Panc1 (cell line): Measurements from ENCODE around the gene UBE2L3. TPM values are rescaled to one million over a fixed set of nuclear protein-coding genes. Genes with fewer than 3 reads are reported as not detected.

Experiments
- ATAC-seq: fragments of 200-7000 bp; cut with Tn5 transposase; 2 replicates; pipeline ENCODE4 v1.9.1; 2020; ENCODE audit warnings: mild to moderate bottlenecking, moderate library complexity
- BruUV-seq: library from RNA; stranded (reverse); fragments of 400-500 nt; replicated peaks from 2 replicates; lab custom pipeline; 2021; lab: Mats Ljungman, UMichigan
- CTCF ChIA-PET: fragments of 300-600 bp; sonication (Branson Sonifier 250); formaldehyde crosslinking; loops from one replicate; lab custom pipeline; 2022; ENCODE audit warnings: antibody characterized with exemption; lab: Charles Lee
- POLR2A ChIA-PET: fragments of 300-600 bp; sonication (Branson Sonifier 250); formaldehyde crosslinking; loops from one replicate; lab custom pipeline; 2022; ENCODE audit warnings: antibody characterized with exemption; lab: Charles Lee
- DNase-seq: peaks from one replicate; pipeline ENCODE4 v3.0.0-alpha.2; 2010; ENCODE audit warnings: low read depth, low spot score
- H3K27ac ChIP-seq: 2 replicates; pipeline ENCODE4 v1.5.1; 2011; ENCODE audit warnings: mild to moderate bottlenecking, low read length, inconsistent platforms
- H3K27me3 ChIP-seq: fragments of 200-500 bp; sonication (Bioruptor generic); 2 replicates; pipeline ENCODE4 v1.6.0; 2014; ENCODE audit warnings: low read length, inconsistent platforms; ENCODE audit not compliant: control insufficient read depth, insufficient read depth
- H3K36me3 ChIP-seq: fragments of 200-500 bp; sonication (Bioruptor generic); 2 replicates; pipeline ENCODE4 v1.5.1; 2014; ENCODE audit warnings: inconsistent platforms, mild to moderate bottlenecking, low read length, moderate library complexity; ENCODE audit not compliant: control insufficient read depth, insufficient read depth
- H3K4me1 ChIP-seq: 2 replicates; pipeline ENCODE4 v1.5.1; 2011; ENCODE audit warnings: inconsistent platforms, mild to moderate bottlenecking, low read length, moderate library complexity; ENCODE audit not compliant: control insufficient read depth, insufficient read depth
- H3K4me3 ChIP-seq, 2 experiments: 2 replicates each; pipeline ENCODE4 v1.5.1; 2011 to 2012; ENCODE audit warnings: low read depth in 2 of 2, low read length in 2 of 2, mild to moderate bottlenecking in 2 of 2, inconsistent platforms in 1 of 2, moderate library complexity in 1 of 2
- H3K9me3 ChIP-seq: fragments of 200-500 bp; sonication (Bioruptor generic); 2 replicates; pipeline ENCODE4 v1.5.1; 2014; ENCODE audit warnings: low read depth, mild to moderate bottlenecking, inconsistent platforms, low read length, moderate library complexity; ENCODE audit not compliant: control insufficient read depth, insufficient read depth
- CTCF ChIP-seq: fragments of 450-650 bp; IDR thresholded peaks from 2 replicates; pipeline ENCODE4 v1.5.1; 2017; ENCODE audit warnings: mild to moderate bottlenecking
- POLR2AphosphoS5 ChIP-seq: IDR thresholded peaks from 2 replicates; pipeline ENCODE4 v1.6.1; 2012; ENCODE audit warnings: mild to moderate bottlenecking, low read depth, low read length, moderate library complexity
- SIN3A ChIP-seq: IDR thresholded peaks from 2 replicates; pipeline ENCODE4 v1.6.1; 2012; ENCODE audit warnings: low read depth, mild to moderate bottlenecking, low read length, moderate library complexity, borderline replicate concordance; ENCODE audit not compliant: insufficient read depth
- TCF7L2 ChIP-seq: IDR thresholded peaks from 2 replicates; pipeline ENCODE4 v1.6.1; 2011; ENCODE audit warnings: mild to moderate bottlenecking, low read depth, low read length, inconsistent platforms
- in situ Hi-C: cut with HindIII; loops from 2 replicates; pipeline ENCODE4 v1.10.0; 2016; ENCODE audit warnings: low sequenced_read_pairs, low pct_unique_long_range_greater_than_20kb
- intact Hi-C: fragments of 100-400 bp; cut with micrococcal nuclease; formaldehyde crosslinking; loops from one replicate; pipeline ENCODE4 v1.10.0; 2022; ENCODE audit not compliant: unreplicated experiment
- total RNA-seq: library from RNA; stranded (reverse); gene quantifications from one replicate; pipeline ENCODE4 v1.2.1, GENCODE V29; 2021; ENCODE audit not compliant: unreplicated experiment
- TF ChIP-seq, protein P1 (sequence below), 2 experiments: IDR thresholded peaks; 2 replicates each; pipeline ENCODE4 v1.6.1; 2011 to 2012; ENCODE audit warnings: low read depth in 2 of 2, control low read depth in 1 of 2, low read length in 1 of 2, mild to moderate bottlenecking in 1 of 2, moderate library complexity in 1 of 2; ENCODE audit not compliant: insufficient read depth in 1 of 2

Gene UBE2L3
- total RNA-seq, 1 experiment from 2014 or later, result 51.1 TPM

DNA sequence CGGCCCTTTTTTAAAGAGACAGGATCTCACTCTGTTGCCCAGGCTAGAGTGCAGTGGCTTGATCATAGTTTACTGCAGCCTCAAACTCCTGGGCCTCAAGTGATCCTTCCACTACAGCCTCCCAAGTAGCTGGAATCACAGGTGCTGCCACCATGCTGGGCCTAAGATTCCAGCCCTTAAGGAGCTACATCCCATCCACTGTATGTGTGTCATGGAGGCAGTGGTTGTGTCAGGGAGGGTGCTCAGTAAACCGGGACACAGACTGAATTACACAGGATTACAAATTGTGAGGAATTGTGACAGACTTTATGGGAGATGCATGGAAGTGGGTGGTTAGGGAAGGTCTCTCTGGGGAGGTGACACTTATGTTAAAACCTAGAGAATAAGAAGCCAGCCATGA is 96.2 kb downstream of the UBE2L3 start:
- ATAC-seq (no peak), DNase-seq (no peak)
- no peaks in the 10 kb centered on the region for H3K4me1 ChIP-seq
- H3K27me3 ChIP-seq, result no peaks in the 10 kb centered on the region
- in situ Hi-C loops, result no loop called here
- intact Hi-C loops, result no loop called here
- H3K36me3 ChIP-seq, result no peaks in the 10 kb centered on the region
- no peaks in the 10 kb centered on the region for H3K9me3 ChIP-seq
- BruUV-seq, result no TSS peak
- CTCF ChIA-PET, result no interaction called here
- POLR2A ChIA-PET, result no interaction called here
- H3K4me3 ChIP-seq, result no peak overlapping the region
- H3K27ac ChIP-seq, result no peak overlapping the region
- TF ChIP-seq POLR2AphosphoS5, result no peak
- TF ChIP-seq SIN3A, result no peak
- no peak for TF ChIP-seq CTCF
- TF ChIP-seq TCF7L2, result no peak
- TF ChIP-seq, protein P1, sequence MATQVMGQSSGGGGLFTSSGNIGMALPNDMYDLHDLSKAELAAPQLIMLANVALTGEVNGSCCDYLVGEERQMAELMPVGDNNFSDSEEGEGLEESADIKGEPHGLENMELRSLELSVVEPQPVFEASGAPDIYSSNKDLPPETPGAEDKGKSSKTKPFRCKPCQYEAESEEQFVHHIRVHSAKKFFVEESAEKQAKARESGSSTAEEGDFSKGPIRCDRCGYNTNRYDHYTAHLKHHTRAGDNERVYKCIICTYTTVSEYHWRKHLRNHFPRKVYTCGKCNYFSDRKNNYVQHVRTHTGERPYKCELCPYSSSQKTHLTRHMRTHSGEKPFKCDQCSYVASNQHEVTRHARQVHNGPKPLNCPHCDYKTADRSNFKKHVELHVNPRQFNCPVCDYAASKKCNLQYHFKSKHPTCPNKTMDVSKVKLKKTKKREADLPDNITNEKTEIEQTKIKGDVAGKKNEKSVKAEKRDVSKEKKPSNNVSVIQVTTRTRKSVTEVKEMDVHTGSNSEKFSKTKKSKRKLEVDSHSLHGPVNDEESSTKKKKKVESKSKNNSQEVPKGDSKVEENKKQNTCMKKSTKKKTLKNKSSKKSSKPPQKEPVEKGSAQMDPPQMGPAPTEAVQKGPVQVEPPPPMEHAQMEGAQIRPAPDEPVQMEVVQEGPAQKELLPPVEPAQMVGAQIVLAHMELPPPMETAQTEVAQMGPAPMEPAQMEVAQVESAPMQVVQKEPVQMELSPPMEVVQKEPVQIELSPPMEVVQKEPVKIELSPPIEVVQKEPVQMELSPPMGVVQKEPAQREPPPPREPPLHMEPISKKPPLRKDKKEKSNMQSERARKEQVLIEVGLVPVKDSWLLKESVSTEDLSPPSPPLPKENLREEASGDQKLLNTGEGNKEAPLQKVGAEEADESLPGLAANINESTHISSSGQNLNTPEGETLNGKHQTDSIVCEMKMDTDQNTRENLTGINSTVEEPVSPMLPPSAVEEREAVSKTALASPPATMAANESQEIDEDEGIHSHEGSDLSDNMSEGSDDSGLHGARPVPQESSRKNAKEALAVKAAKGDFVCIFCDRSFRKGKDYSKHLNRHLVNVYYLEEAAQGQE (IDR thresholded peaks at IDR 0.05; ENCODE audit: insufficient read depth in 1 of 2, low read depth in 2 of 2, low read length in 1 of 2), result no peak

DNA sequence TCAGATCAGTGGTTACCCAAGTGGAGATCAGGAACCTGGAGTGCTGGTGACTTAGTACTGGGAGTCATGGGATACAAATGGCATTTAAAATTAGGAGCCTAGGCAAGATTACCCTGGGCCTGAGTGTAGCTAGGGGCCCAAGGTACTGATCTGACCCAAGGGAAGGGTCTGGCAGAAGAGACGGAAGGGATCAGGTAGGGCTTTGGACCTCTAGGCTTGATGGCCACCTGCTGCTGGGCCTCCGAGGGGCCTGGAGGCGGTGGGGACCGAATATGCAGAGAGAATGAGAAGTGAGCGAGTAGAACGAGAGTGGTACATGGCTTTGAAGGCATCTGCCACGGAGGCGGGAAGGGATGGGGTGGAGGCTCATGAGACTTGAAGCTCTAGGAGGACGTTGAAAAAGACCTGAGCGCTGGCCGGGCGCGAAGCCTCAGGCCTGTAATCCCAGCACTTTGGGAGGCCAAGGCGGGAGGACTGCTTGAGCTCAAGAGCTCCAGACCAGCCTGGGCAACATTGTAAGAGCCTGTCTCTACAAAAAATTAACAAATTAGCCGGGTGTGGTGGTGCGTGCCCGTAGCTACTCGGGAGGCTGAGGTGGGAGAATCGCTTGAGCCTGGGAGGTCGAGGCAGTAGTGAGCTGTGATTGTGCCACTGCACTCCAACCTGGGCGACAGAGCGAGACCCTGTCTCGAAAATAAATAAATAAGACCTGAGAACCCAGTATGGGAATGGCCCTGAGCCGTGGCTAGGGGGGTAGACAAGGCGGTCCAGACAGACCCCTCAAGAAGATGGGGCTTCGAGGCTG is 97.7 kb downstream of the UBE2L3 start:
- no peak; the same call in 1 of the 2 replicates for ATAC-seq
- Histone ChIP-seq H3K4me3 (peak overlapping the region; percentile 79 to 80), H3K9me3 (no peaks in the 10 kb centered on the region), H3K4me1 (no peaks in the 10 kb centered on the region), H3K27ac (peak overlapping the region; percentile 8; the same call in 1 of the 2 replicates), H3K27me3 (no peaks in the 10 kb centered on the region), H3K36me3 (peaks cover 2% of the 10 kb centered on the region; the same call in 1 of the 2 replicates)
- ChIA-PET CTCF (no interaction called here), POLR2A (interaction anchor here (0.6 to 0.7 kb wide), 2 partner anchors 45 to 61 kb away, joined by 3 to 7 read pairs; no protein-coding TSS in a partner anchor)
- intact Hi-C loops, result no loop called here
- in situ Hi-C loops, result no loop called here
- TF ChIP-seq, protein P1 (IDR thresholded peaks at IDR 0.05; ENCODE audit: insufficient read depth in 1 of 2, low read depth in 2 of 2, low read length in 1 of 2), result no peak
- TF ChIP-seq CTCF (no peak), TCF7L2 (no peak), SIN3A (no peak), POLR2AphosphoS5 (no peak)
- no TSS peak for BruUV-seq
- no peak for DNase-seq
